GM21717 (cell line): ENCODE measurements around the gene MND1.
A peak's percentile ranks its signal among the peaks of the same experiment; 100 is the strongest.
"Not testable (repeated sequence)": the region's sequence is repeated elsewhere in the genome, so short reads cannot be mapped to it uniquely, and the experiment has no call there.

Experiments used
- ATAC-seq: cut with Tn5 transposase; IDR thresholded peaks from one replicate; pipeline ENCODE4 v1.9.1; 2021; ENCODE audit warnings: mild to moderate bottlenecking, moderate library complexity; ENCODE audit not compliant: unreplicated experiment

The MND1 gene

DNA sequence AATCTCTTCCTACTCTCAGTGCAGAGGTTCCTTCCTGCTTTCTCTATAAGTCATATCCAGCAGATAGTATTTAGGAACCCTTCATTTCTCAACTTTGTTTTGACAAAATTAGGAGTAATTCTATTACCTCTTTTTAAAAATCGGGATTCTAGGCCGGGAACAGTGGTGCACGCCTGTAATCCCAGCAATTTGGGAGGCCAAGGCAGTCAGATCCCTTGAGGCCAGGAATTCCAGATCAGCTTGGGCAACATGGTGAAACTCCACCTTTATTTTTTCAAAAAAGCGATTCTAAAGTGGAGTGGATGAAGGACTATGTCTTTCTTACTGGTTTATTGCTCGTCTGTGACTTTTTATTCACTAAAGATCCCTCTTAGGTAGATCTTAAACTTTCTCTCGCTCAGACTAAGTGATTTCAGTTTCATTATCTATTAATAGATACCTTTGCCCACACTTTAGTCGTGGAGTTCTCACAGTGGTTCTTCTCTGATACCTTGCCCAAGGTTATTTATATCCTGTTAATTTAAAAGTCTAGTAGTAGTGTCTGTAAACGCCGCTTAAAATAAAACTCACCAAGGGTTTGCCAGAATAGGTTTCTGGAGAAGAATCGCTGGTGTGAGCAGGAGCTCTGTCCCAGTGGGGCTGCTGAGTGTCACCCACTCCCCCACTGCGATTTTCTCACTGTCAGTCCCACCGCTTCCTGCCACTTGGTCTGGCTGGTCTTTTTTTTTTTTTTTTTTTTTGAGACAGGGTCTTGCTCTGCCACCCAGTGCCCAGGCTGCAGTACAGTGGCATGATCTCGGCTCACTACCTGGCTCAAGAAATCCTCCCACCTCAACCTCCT is 94.6 kb downstream of the MND1 start:
- ATAC-seq = peak; percentile 71

- ATAC-seq = peak; percentile 6
These were observed 95.3 kb downstream of the MND1 start for GRCh38 chr4:153439831-153440230.

DNA sequence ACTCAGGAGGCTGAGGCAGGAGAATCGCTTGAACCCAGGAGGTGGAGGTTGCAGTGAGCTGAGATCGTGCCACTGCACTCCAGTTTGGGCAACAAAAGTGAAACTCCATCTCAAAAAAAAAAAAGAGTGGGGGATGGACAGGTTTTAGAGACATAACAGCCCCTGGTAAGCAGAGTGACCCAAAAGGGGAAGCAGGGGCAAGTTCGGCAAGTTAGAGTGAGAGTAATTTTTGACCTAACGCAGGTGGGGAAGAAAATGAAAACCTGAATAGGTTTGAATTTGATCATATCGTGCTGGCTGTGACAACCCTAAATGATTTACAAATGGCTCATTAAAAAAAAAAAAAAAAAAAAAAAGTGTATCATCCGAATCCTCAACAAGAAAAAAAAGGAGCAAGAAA is 96.0 kb downstream of the MND1 start:
- no peak for ATAC-seq

DNA sequence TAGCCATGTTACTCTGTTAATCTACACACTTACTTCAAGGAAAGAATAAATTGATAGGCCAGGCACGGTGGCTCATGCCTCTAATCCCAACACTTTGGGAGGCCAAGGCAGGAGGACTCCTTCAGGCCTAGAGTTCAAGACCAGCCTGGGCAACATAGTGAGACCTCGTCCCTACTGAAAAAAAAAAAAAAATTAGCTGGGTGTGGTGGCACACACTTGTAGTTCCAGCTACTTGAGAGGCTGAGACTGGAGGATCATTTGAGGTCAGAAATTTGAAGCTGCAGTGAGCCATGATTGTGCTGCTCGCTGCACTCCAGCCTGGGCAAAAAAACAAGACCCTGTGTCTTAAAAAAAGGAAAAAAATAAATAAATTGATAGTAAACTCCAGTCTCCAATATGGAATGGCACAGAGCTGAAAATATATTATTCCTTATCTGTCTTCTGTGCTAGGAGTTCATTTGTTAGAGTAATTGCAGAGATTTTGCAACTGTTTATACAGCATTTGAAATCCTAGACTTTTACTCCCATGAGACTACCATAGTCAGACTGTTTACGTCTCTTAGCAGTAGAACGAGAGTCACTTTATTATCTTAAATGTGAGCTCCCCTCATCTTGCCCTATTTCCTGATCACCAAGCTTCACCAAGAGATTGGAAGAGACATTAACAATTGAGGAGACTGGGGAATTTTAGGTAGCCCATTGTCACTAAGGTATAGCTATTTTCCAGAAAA is 102.9 kb downstream of the MND1 start:
- ATAC-seq = no peak

- no peak for ATAC-seq
These were observed 103.7 kb downstream of the MND1 start for GRCh38 chr4:153448003-153448731.

- ATAC-seq = no peak
These were observed 104.8 kb downstream of the MND1 start for GRCh38 chr4:153449338-153449737.

DNA sequence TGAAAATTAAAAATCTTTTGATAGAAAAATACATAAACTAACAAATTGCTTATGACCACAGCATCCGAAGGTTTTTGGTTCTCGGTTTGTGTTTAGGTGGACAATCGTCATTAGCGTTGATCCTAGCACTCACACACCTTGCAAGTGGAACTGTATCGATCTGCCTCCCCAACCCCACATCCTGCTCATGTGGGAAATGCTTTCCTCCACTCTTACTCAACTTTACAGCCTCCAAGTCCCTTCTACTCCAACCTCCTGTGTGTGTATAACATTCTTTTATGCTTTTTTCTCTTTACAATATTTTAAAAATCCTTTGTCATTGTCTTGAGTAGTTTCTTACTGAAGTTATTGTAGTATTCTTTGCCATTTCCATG is 106.0 kb downstream of the MND1 start:
- no peak for ATAC-seq

GRCh38 chr4:153451145-153451544 is 106.7 kb downstream of the MND1 start:
- not testable (repeated sequence) for ATAC-seq

DNA sequence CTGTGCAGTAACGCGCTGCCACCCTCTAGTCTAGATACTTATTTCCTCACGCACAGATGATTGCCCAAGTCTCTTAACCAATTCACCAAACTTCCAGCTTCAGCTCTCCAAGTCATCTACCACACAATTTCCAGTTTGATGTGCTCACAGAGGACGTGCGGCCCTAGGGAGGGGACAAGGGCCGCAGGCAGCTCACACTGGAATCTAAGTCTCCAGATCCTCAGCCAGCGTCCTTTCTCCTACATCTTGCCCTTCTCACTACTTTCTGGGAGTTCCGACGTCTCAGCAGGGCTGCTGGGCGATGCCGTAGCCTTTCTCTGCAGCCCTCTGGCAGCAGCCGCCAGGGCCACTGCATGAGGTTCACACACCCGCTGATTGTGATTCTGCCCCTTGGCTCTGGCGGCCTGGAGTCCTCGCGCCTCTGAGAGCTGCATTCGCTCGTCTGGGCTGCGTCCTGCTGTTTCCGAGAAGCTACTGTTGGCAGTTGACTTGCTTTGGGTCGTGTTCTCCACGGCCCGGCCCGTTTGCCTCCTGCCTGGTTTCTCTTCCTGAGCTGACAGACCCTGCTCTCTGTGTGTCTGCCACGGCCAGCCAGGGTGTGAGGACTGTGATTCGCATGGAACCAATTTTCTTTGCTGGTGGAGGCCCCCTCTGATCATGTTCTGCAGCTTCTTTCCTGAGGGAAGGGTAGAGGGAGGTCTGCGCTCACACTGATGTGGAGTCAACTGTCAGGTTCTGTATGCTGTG is 107.6 kb downstream of the MND1 start:
- no peak for ATAC-seq

DNA sequence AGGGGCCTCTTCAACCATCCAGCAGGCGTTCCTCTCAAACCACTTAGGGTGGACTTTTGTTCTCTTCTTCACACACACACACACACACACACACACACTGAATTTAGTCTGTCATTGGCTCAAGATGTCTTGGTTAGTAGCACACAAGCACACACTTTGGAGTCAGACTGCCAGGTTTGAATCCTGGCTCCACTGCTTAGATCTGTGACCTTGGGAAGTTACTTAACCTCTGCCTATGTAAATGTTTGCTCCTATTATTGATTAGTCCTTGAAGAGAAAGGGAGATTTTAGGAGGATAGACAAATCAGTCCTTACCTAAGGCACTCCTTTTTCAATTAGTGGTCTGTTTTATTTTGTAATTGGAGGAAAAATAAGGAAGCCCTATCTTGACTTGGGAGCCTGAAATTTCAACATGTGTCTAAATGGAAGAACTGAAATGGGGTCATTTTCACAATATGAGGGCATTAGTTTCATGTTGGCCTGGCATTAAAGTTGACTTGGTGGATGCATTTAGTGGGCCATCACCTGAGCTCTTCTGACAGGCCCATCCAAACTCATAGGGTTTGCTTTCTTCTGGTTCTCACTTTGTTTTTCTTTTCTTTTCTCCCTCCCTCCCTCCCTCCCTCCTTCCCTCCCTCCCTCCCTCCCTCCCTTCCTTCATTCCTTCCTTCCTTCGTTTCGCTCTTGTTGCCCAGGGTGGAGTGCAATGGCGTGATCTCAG is 108.3 kb downstream of the MND1 start:
- no peak for ATAC-seq

- ATAC-seq = no peak
These were observed 108.9 kb downstream of the MND1 start for GRCh38 chr4:153453402-153453801.

DNA sequence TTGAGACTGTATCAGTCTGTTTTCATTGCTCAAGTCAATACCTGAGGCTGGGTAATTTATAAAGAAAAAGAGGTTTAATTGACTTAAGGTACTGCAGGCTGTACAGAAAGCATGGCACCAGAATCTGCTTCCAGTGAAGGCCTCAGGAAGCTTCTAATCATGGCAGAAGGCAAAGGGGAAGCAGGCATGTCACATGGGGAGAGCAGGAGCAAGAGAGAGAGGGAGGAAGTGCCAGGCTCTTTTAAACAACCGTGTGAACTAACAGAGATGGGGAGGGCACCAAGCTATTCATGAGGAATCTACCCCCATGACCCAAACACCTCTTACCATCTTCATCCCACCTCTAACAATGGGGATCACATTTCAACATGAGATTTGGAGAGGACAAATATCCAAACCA is 114.5 kb downstream of the MND1 start:
- ATAC-seq = no peak

DNA sequence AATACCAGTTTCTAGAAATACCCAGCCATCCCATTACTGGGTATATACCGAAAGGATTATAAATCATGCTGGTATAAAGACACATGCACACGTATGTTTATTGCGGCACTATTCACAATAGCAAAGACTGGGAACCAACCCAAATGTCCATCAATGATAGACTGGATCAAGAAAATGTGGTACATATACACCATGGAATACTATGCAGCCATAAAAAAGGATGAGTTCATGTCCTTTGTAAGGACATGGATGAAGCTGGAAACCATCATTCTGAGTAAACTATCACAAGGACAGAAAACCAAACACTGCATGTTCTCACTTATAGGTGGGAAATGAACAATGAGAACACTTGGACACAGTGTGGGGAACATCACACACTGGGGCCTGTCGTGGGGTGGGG is 117.1 kb downstream of the MND1 start:
- ATAC-seq = not testable (repeated sequence)

DNA sequence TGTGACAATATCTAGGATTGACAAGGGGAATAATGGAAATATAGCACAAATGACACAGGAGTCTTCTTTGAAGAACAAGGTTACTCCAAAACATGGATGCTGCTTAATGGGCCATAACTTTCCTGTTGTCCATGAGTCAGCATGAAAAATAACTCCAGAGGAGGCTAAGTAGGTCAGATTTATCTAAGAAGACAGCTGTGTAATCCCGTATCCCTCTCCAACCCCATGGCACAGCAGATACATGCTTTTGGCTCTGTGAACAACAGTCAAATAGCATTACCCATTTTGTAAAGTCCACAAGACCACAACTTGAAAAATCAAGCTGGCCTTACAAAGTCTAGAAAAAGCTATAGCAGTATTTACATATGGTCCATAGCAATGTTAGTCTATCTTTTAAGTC is 119.6 kb downstream of the MND1 start:
- ATAC-seq = no peak
